B cell (primary cell): Measurements from ENCODE around the gene ACTN3. TPM values are rescaled to one million over a fixed set of nuclear protein-coding genes. Genes with fewer than 3 reads are reported as not detected.

Source experiments
- ATAC-seq: fragments of 200-7000 bp; cut with Tn5 transposase; one replicate; pipeline ENCODE4 v1.10.0; 2021; ENCODE audit warnings: low read depth, mild to moderate bottlenecking, moderate number of reproducible peaks, moderate library complexity
- CTCF ChIA-PET: fragments of 350-600 bp; sonication (Branson Sonifier 250); formaldehyde crosslinking; loops from one replicate; lab custom pipeline; 2021; ENCODE audit warnings: antibody characterized with exemption, inconsistent platforms; lab: Charles Lee
- POLR2A ChIA-PET: fragments of 350-600 bp; sonication (Branson Sonifier 250); formaldehyde crosslinking; loops from one replicate; lab custom pipeline; 2021; ENCODE audit warnings: antibody characterized with exemption; lab: Charles Lee
- DNase-seq: peaks from one replicate; pipeline ENCODE4 v3.0.0; 2013
- H2AFZ ChIP-seq: 2 replicates; pipeline ENCODE4 v1.6.1; 2012; ENCODE audit warnings: mild to moderate bottlenecking, low read depth, low read length; ENCODE audit not compliant: insufficient read depth, poor library complexity, severe bottlenecking
- H3K27ac ChIP-seq, 2 donors: 1 replicate in 1 of 2; 2 replicates in 1 of 2; pipeline ENCODE4 v1.5.1; 2012 to 2013; ENCODE audit warnings: low read length in 2 of 2, mild to moderate bottlenecking in 2 of 2, moderate library complexity in 1 of 2
- H3K27me3 ChIP-seq, 4 experiments: fragments of 200-600 bp in 1 of 4; sonication (generic) in 1 of 4; replicated peaks in 1 of 4; 1 replicate in 2 of 4; 2 replicates in 2 of 4; pipeline versions ENCODE4 v1.6.1 to v1.7.0; 2013 to 2016; ENCODE audit warnings: low read length in 3 of 4, mild to moderate bottlenecking in 2 of 4, mixed read lengths in 1 of 4, moderate library complexity in 1 of 4; ENCODE audit not compliant: insufficient read depth in 4 of 4, control insufficient read depth in 3 of 4; ENCODE audit errors: control extremely low read depth in 1 of 4
- H3K36me3 ChIP-seq, 2 experiments: replicated peaks in 1 of 2; 1 replicate in 1 of 2; 2 replicates in 1 of 2; pipeline versions ENCODE4 v1.6.1 to v1.7.1; 2013; ENCODE audit warnings: low read length in 1 of 2; ENCODE audit not compliant: insufficient read depth in 2 of 2, control insufficient read depth in 1 of 2; ENCODE audit errors: control extremely low read depth in 1 of 2, extremely low read depth in 1 of 2
- H3K4me1 ChIP-seq, 2 donors: fragments of 200-600 bp in 1 of 2; sonication (generic) in 1 of 2; 1 replicate in 1 of 2; 2 replicates in 1 of 2; pipeline versions ENCODE4 v1.5.1 to v1.6.1; 2013 to 2017; ENCODE audit warnings: low read length in 2 of 2; ENCODE audit not compliant: control insufficient read depth in 2 of 2, insufficient read depth in 2 of 2
- H3K4me2 ChIP-seq: replicated peaks from 2 replicates; pipeline ENCODE3; 2012; ENCODE audit warnings: mild to moderate bottlenecking, low read depth, low read length; ENCODE audit not compliant: poor library complexity, severe bottlenecking
- H3K4me3 ChIP-seq, 5 experiments: fragments of 200-600 bp in 1 of 5; sonication (generic) in 1 of 5; 1 replicate in 3 of 5; 2 replicates in 2 of 5; pipeline versions ENCODE4 v1.5.1 to v1.7.0; 2011 to 2016; ENCODE audit warnings: low read length in 4 of 5, mild to moderate bottlenecking in 4 of 5, low read depth in 2 of 5, control low read depth in 1 of 5, moderate library complexity in 1 of 5; ENCODE audit not compliant: insufficient read depth in 1 of 5; ENCODE audit errors: control extremely low read depth in 1 of 5, extremely low read depth in 1 of 5
- H3K79me2 ChIP-seq: fragments of 200-600 bp; sonication (generic); one replicate; pipeline ENCODE4 v1.6.0; 2016; ENCODE audit warnings: low read length; ENCODE audit not compliant: control insufficient read depth, insufficient read depth
- H3K9ac ChIP-seq: fragments of 200-600 bp; sonication (generic); 2 replicates; pipeline ENCODE4 v1.6.1; 2017; ENCODE audit warnings: mild to moderate bottlenecking, low read length, moderate library complexity
- H3K9me3 ChIP-seq, 3 donors: one replicate each; pipeline versions ENCODE4 v1.6.1 to v1.7.1; 2013; ENCODE audit warnings: low read length in 2 of 3; ENCODE audit not compliant: control insufficient read depth in 2 of 3, insufficient read depth in 1 of 3; ENCODE audit errors: control extremely low read depth in 1 of 3
- H4K20me1 ChIP-seq: 2 replicates; pipeline ENCODE4 v1.6.0; 2012; ENCODE audit warnings: mild to moderate bottlenecking, low read length; ENCODE audit not compliant: insufficient read depth, control insufficient read depth, poor library complexity, severe bottlenecking
- H3K27ac Mint-ChIP-seq: one replicate; pipeline ENCODE4 v1.8.0; 2021; ENCODE audit warnings: mixed read lengths
- H3K27me3 Mint-ChIP-seq: one replicate; pipeline ENCODE4 v1.8.0; 2021; ENCODE audit warnings: mixed read lengths
- H3K4me1 Mint-ChIP-seq: one replicate; pipeline ENCODE4 v1.8.0; 2021; ENCODE audit warnings: mixed read lengths
- H3K4me3 Mint-ChIP-seq: one replicate; pipeline ENCODE4 v1.8.0; 2021; ENCODE audit warnings: mixed read lengths
- H3K9me3 Mint-ChIP-seq: one replicate; pipeline ENCODE4 v1.8.0; 2022; ENCODE audit warnings: mixed read lengths; ENCODE audit not compliant: insufficient read depth
- EZH2 ChIP-seq: IDR thresholded peaks from 2 replicates; pipeline ENCODE4 v1.6.1; 2012; ENCODE audit warnings: borderline replicate concordance, low read depth, mild to moderate bottlenecking, moderate library complexity, low read length; ENCODE audit not compliant: insufficient read depth, poor library complexity, severe bottlenecking
- WGBS: methylation state at CpG from one replicate; pipeline ENCODE4 v1.1.5; 2013; ENCODE audit warnings: missing lambda C conversion rate; ENCODE audit not compliant: insufficient coverage; 5-methylcytosine and 5-hydroxymethylcytosine counted together
- intact Hi-C: fragments of 100-400 bp; cut with micrococcal nuclease; formaldehyde crosslinking; loops from one replicate; pipeline ENCODE4 v1.10.0; 2022
- polyA plus RNA-seq: library from polyadenylated mRNA; depleted of rRNA; stranded (reverse); fragments of >200 nt; gene quantifications from 2 replicates; pipeline ENCODE4 v1.2.3, GENCODE V29; 2012
- total RNA-seq, 2 donors: library from RNA; stranded (reverse); fragments of 120-200 nt in 1 of 2; gene quantifications; 1 replicate in 1 of 2; 2 replicates in 1 of 2; pipeline versions ENCODE4 v1.2.3 to v1.2.4, GENCODE V29; 2013 to 2022
- TF ChIP-seq, protein P1 (sequence below): fragments of 200-600 bp; IDR thresholded peaks from one replicate; pipeline ENCODE4 v1.8.0; 2022; ENCODE audit warnings: antibody characterized with exemption, mild to moderate bottlenecking

Gene ACTN3
- total and polyA plus RNA-seq, 2 donors (not counting 1 experiment from before 2014, with no cell fraction given) = 0.22 TPM; not detected in 1

DNA sequence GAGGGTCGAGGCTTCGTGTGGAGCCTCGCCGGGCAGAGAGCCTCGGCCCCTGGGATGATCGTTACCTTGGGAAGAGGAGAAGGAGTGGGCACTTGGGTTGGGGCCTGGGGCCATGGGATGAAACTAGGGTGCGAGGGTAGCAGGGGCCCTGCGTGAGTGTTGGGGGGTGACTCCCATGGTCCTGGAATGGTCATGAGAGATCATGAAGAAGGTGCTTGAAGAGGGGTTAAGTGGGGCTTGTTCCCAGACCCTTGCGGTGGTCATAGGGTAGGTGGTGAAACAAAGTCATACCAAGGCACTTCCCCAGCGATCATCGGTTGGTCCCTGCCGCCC lies 46.6 kb downstream of the ACTN3 start:
- POLR2A ChIA-PET = interaction anchor here (1.1 to 2.2 kb wide), 6 partner anchors 14 to 84 kb away, joined by 4 to 17 read pairs (median 6); partner anchors contain the start of genes RBM14, RBM4 and RBM4B
- H3K36me3 ChIP-seq = peaks cover 0 to 4% of the 10 kb centered on the region in 2 experiments
- no peaks in the 10 kb centered on the region for H3K27me3 Mint-ChIP-seq
- ATAC-seq = no peak
- TF ChIP-seq, protein P1, sequence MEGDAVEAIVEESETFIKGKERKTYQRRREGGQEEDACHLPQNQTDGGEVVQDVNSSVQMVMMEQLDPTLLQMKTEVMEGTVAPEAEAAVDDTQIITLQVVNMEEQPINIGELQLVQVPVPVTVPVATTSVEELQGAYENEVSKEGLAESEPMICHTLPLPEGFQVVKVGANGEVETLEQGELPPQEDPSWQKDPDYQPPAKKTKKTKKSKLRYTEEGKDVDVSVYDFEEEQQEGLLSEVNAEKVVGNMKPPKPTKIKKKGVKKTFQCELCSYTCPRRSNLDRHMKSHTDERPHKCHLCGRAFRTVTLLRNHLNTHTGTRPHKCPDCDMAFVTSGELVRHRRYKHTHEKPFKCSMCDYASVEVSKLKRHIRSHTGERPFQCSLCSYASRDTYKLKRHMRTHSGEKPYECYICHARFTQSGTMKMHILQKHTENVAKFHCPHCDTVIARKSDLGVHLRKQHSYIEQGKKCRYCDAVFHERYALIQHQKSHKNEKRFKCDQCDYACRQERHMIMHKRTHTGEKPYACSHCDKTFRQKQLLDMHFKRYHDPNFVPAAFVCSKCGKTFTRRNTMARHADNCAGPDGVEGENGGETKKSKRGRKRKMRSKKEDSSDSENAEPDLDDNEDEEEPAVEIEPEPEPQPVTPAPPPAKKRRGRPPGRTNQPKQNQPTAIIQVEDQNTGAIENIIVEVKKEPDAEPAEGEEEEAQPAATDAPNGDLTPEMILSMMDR = no peak
- no peak for TF ChIP-seq EZH2
- H3K4me2 ChIP-seq = peak overlapping the region; percentile 96
- peak overlapping the region; percentile 61 to 86 for H3K27ac ChIP-seq
- H3K4me1 ChIP-seq = peaks cover 28 to 29% of the 10 kb centered on the region in 2 donors
- intact Hi-C loops = loop anchor here (1.0 to 5.0 kb wide), 6 partner anchors 15 to 85 kb away; partner anchors contain the start of genes ACTN3, RBM14, RBM4 and ZDHHC24
- H2AFZ ChIP-seq = peak overlapping the region; percentile 96
- H3K79me2 ChIP-seq = peaks cover 63% of the 10 kb centered on the region
- H3K4me3 ChIP-seq = peak overlapping the region; percentile 63 to 84 (median 77)
- H3K27ac Mint-ChIP-seq = peak overlapping the region; percentile 99
- H3K27me3 ChIP-seq = no peaks in the 10 kb centered on the region
- H3K9me3 Mint-ChIP-seq = no peaks in the 10 kb centered on the region
- H3K4me3 Mint-ChIP-seq = peak overlapping the region; percentile 100
- no peaks in the 10 kb centered on the region for H3K9me3 ChIP-seq
- peaks cover 41% of the 10 kb centered on the region for H3K4me1 Mint-ChIP-seq
- H4K20me1 ChIP-seq = no peaks in the 10 kb centered on the region
- CTCF ChIA-PET = interaction anchor here (0.9 to 5.9 kb wide), 10 partner anchors 14 to 84 kb away, joined by 3 to 46 read pairs (median 8); partner anchors contain the start of genes RBM14, RBM4 and RBM4B
- DNase-seq = no peak
- WGBS = 9% methylated on average over 12 of the region's 12 CpGs
- peak overlapping the region; percentile 89 for H3K9ac ChIP-seq

DNA sequence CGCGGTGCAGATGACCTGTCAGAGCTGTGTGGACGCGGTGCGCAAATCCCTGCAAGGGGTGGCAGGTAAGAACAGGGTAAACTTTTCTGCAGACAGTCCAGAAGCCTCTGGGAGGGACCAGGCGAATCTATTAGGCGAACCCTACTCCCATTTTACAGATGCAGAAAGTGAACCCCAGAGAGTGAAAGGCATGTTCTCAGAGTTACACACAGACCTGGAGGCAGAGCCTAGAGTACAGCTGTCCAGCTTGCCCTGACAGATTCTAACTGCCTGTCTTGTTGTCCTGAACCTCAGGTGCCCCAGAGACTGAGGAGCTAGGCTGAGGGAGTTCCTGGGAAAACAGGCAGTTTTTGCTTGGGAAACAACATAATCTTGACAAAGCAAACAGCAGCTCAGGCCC lies 46.9 kb downstream of the ACTN3 start:
- H3K4me1 ChIP-seq = peaks cover 28 to 29% of the 10 kb centered on the region in 2 donors
- H3K27me3 ChIP-seq = no peaks in the 10 kb centered on the region
- Mint-ChIP-seq H3K4me1 (peaks cover 44% of the 10 kb centered on the region), H3K9me3 (no peaks in the 10 kb centered on the region), H3K4me3 (peak overlapping the region; percentile 100), H3K27ac (peak overlapping the region; percentile 99), H3K27me3 (no peaks in the 10 kb centered on the region)
- H3K4me2 ChIP-seq = peak overlapping the region; percentile 96
- peak overlapping the region; percentile 96 for H2AFZ ChIP-seq
- H3K79me2 ChIP-seq = peaks cover 63% of the 10 kb centered on the region
- ATAC-seq (no peak), DNase-seq (no peak)
- peak overlapping the region; percentile 61 to 86 for H3K27ac ChIP-seq
- H3K9me3 ChIP-seq = no peaks in the 10 kb centered on the region
- ChIA-PET POLR2A (interaction anchor here (0.7 to 1.9 kb wide), 4 partner anchors 14 to 44 kb away, joined by 3 to 14 read pairs (median 6); partner anchors contain the start of genes RBM14 and RBM4), CTCF (interaction anchor here (0.9 to 5.9 kb wide), 8 partner anchors 12 to 84 kb away, joined by 3 to 46 read pairs (median 8); partner anchors contain the start of genes RBM14, RBM4 and RBM4B)
- peaks cover 0 to 4% of the 10 kb centered on the region in 2 experiments for H3K36me3 ChIP-seq
- H4K20me1 ChIP-seq = no peaks in the 10 kb centered on the region
- no peak for TF ChIP-seq EZH2
- TF ChIP-seq, protein P1 = no peak
- peak overlapping the region; percentile 89 for H3K9ac ChIP-seq
- 67% methylated on average over 7 of the region's 7 CpGs for WGBS
- intact Hi-C loops = loop anchor here (1.0 to 5.0 kb wide), 6 partner anchors 15 to 85 kb away; partner anchors contain the start of genes ACTN3, RBM14, RBM4 and ZDHHC24
- H3K4me3 ChIP-seq = peak overlapping the region; percentile 63 to 84 (median 77)
